Esophagus squamous epithelium (tissue), 4 donors: ENCODE results near the gene TMTC2.

ENCODE experiments used
- POLR2A ChIP-seq, 4 donors: fragments of 450-650 bp; IDR thresholded peaks; one replicate each; pipeline ENCODE4 v1.6.1; 2017; ENCODE audit warnings: antibody characterized with exemption in 4 of 4, mild to moderate bottlenecking in 4 of 4, moderate library complexity in 3 of 4
- TF ChIP-seq, protein P1 (sequence below), 6 experiments: fragments of 450-650 bp in 4 of 6; fragments of 200-600 bp in 2 of 6; sonication (generic) in 2 of 6; IDR thresholded peaks; one replicate each; pipeline ENCODE4 v1.5.1; 2016 to 2019; ENCODE audit warnings: antibody characterized with exemption in 6 of 6, mild to moderate bottlenecking in 4 of 6, moderate library complexity in 4 of 6

DNA sequence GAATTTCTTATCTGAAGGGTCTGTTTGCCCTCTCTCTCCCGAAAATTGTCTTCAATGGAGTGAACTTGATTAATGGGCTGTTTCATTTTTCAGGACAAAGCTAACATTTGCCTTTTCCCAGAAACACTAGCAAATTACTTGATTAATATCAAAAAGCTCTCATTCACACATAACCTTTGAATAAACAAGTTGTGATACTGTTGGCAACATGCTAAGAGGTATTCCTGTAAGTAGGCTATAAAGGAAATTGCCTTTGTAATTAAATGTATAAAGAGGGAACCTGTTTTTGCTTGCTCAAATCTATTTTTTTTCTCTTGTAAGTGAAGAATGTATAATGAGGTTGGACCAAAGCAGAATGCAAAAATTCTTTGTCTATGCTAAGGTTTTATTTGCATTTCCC is 457.2 kb downstream of the TMTC2 start:
- TF ChIP-seq POLR2A (IDR thresholded peaks at IDR 0.05): no peak
- TF ChIP-seq, protein P1, sequence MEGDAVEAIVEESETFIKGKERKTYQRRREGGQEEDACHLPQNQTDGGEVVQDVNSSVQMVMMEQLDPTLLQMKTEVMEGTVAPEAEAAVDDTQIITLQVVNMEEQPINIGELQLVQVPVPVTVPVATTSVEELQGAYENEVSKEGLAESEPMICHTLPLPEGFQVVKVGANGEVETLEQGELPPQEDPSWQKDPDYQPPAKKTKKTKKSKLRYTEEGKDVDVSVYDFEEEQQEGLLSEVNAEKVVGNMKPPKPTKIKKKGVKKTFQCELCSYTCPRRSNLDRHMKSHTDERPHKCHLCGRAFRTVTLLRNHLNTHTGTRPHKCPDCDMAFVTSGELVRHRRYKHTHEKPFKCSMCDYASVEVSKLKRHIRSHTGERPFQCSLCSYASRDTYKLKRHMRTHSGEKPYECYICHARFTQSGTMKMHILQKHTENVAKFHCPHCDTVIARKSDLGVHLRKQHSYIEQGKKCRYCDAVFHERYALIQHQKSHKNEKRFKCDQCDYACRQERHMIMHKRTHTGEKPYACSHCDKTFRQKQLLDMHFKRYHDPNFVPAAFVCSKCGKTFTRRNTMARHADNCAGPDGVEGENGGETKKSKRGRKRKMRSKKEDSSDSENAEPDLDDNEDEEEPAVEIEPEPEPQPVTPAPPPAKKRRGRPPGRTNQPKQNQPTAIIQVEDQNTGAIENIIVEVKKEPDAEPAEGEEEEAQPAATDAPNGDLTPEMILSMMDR (IDR thresholded peaks at IDR 0.05): no peak
